Suprapubic skin (tissue), 4 donors: ENCODE results near the gene COX20. TPM values are rescaled to one million over a fixed set of nuclear protein-coding genes. Genes with fewer than 3 reads are reported as not detected.
A peak's percentile ranks its signal among the peaks of the same experiment; 100 is the strongest.

ENCODE experiments used
- DNase-seq, 2 donors: peaks; one replicate each; pipeline ENCODE4 v3.0.0-alpha.2; 2019; ENCODE audit warnings: low spot score in 2 of 2
- H3K27ac ChIP-seq: fragments of 200-600 bp; sonication (generic); one replicate; pipeline ENCODE4 v1.5.1; 2019
- H3K27me3 ChIP-seq: fragments of 200-600 bp; sonication (generic); one replicate; pipeline ENCODE4 v1.5.1; 2019
- H3K36me3 ChIP-seq: fragments of 200-600 bp; sonication (generic); one replicate; pipeline ENCODE4 v1.5.1; 2019
- H3K4me1 ChIP-seq: fragments of 200-600 bp; sonication (generic); one replicate; pipeline ENCODE4 v1.5.1; 2019
- H3K4me3 ChIP-seq: fragments of 200-600 bp; sonication (generic); one replicate; pipeline ENCODE4 v1.5.1; 2019; ENCODE audit warnings: mild to moderate bottlenecking
- H3K9me3 ChIP-seq: fragments of 200-600 bp; sonication (generic); one replicate; pipeline ENCODE4 v1.5.1; 2019
- EP300 ChIP-seq: sonication (generic); formaldehyde crosslinking; IDR thresholded peaks from one replicate; pipeline ENCODE4 v1.6.1; 2017; ENCODE audit warnings: antibody characterized with exemption
- POLR2A ChIP-seq, 2 donors: fragments of 450-650 bp; IDR thresholded peaks; one replicate each; pipeline ENCODE4 v1.6.1; 2017; ENCODE audit warnings: antibody characterized with exemption in 2 of 2, mild to moderate bottlenecking in 2 of 2, moderate library complexity in 2 of 2
- POLR2AphosphoS5 ChIP-seq, 3 donors: sonication (generic); formaldehyde crosslinking; IDR thresholded peaks; one replicate each; pipeline ENCODE4 v1.6.1; 2017; ENCODE audit warnings: antibody characterized with exemption in 3 of 3
- WGBS: methylation state at CpG from one replicate; pipeline ENCODE4 v1.1.5; 2018; 5-methylcytosine and 5-hydroxymethylcytosine counted together
- total RNA-seq, 4 donors: library from RNA; depleted of rRNA; stranded (reverse); fragments of >200 nt; gene quantifications; one replicate each; pipeline ENCODE4 v1.1.0, GENCODE V29; 2016
- TF ChIP-seq, protein P1 (sequence below), 2 donors: fragments of 200-600 bp in 1 of 2; fragments of 450-650 bp in 1 of 2; sonication (generic) in 1 of 2; IDR thresholded peaks; one replicate each; pipeline ENCODE4 v1.5.1; 2016 to 2019; ENCODE audit warnings: antibody characterized with exemption in 2 of 2, mild to moderate bottlenecking in 1 of 2, moderate library complexity in 1 of 2

COX20 gene
- total RNA-seq, 4 donors from 2014 or later: 19.4 to 30.3 (median 25.3) TPM

DNA sequence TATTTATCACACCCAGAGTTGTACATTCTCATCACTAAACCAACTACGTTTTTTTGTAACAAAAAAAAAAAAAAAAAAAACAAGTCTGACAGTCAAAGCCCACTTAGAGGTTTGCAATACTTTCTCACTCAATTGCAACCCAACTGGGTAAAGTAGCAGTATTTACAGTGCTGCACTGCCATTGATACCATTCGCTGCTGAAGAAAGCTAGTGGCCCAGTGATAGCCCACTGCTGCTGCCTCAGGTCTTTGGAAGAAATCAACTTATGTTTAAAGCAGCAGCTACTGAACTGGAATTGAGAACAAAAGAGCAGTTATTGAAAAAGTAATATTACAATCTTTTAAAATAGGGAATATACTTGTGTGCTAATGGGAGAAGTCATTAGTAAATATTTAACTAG lies 26.2 kb downstream of the COX20 start:
- DNase-seq: no peak
- H3K4me3 ChIP-seq: peak overlapping the region; percentile 98
- TF ChIP-seq, protein P1, sequence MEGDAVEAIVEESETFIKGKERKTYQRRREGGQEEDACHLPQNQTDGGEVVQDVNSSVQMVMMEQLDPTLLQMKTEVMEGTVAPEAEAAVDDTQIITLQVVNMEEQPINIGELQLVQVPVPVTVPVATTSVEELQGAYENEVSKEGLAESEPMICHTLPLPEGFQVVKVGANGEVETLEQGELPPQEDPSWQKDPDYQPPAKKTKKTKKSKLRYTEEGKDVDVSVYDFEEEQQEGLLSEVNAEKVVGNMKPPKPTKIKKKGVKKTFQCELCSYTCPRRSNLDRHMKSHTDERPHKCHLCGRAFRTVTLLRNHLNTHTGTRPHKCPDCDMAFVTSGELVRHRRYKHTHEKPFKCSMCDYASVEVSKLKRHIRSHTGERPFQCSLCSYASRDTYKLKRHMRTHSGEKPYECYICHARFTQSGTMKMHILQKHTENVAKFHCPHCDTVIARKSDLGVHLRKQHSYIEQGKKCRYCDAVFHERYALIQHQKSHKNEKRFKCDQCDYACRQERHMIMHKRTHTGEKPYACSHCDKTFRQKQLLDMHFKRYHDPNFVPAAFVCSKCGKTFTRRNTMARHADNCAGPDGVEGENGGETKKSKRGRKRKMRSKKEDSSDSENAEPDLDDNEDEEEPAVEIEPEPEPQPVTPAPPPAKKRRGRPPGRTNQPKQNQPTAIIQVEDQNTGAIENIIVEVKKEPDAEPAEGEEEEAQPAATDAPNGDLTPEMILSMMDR (IDR thresholded peaks at IDR 0.05): no peak
- no peak for TF ChIP-seq EP300
- no peak for TF ChIP-seq POLR2AphosphoS5 (IDR thresholded peaks at IDR 0.05)
- no peak for TF ChIP-seq POLR2A (IDR thresholded peaks at IDR 0.05)

DNA sequence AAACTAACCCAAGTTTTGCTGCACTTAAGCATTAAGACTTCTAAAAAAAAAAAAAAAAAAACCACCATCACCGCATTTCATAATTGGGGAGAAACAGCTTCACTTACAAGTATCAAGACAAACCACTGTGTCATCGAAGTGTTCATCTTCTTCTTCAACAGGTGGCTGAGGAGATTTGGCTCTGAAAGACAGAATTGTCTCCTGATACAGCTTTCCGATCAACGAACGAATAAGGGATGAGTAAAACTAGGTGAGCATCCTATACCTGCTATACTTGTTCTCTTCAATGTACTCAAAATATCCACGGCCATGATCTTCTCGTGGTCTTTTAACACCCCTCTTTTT lies 26.9 kb downstream of the COX20 start:
- Histone ChIP-seq H3K9me3 (no peaks in the 10 kb centered on the region), H3K36me3 (peaks cover 26% of the 10 kb centered on the region), H3K27ac (peak overlapping the region; percentile 100), H3K4me1 (peaks cover 61% of the 10 kb centered on the region), H3K4me3 (peak overlapping the region; percentile 98), H3K27me3 (no peaks in the 10 kb centered on the region)
- TF ChIP-seq POLR2A (IDR thresholded peaks at IDR 0.05): no peak
- TF ChIP-seq POLR2AphosphoS5 (IDR thresholded peaks at IDR 0.05): no peak
- TF ChIP-seq, protein P1 (IDR thresholded peaks at IDR 0.05): no peak
- no peak for TF ChIP-seq EP300
- DNase-seq: no peak
- 1% methylated on average over 7 of the region's 7 CpGs for WGBS

More for the DNA sequence above, 26.2 kb downstream of the COX20 start:
- Histone ChIP-seq H3K4me1 (peaks cover 63% of the 10 kb centered on the region), H3K36me3 (peaks cover 32% of the 10 kb centered on the region), H3K27ac (no peak overlapping the region), H3K27me3 (no peaks in the 10 kb centered on the region), H3K9me3 (no peaks in the 10 kb centered on the region)
- 3% methylated on average over 2 of the region's 2 CpGs for WGBS

DNA sequence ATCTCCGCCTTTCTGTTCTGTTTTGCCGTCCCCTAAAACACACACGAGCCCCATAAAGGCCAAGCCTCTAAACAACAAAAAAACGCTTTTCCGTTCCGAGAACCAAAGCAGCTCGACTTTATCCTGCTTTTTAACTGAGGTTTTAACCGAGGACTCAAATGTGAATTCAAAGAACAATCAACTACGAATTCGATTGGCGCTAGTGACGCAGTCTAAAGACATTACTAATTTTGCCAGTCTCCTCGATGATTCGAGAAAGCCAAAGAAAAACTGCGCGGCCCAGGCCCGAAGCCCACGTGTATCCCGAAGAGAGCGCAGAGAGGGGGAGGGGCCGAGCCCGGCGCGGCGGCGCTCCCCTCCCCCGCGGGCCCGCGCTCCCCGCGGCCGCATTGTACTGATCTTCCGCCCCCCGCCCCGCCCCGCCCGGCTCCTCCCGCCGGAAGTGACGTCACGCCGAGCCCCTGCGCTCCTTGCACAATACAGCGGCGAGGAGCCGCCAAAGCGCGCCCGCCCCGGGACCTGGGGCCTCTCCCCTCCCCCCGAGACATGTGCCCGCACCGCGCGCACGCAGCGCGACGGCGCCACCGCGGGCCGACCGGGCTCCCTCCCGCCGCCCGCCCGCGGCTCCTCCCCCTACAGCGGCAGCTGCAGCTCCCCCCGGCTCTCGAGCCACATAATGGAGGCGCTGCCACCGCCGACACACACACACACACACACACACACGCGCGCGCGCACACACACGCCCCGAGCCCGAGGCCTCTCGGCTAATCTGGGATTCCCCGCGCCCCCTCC lies 27.4 kb downstream of the COX20 start:
- peaks cover 55% of the 10 kb centered on the region for H3K4me1 ChIP-seq
- peak overlapping the region; percentile 98 for H3K4me3 ChIP-seq
- DNase-seq: peak; percentile 97 to 98
- TF ChIP-seq EP300 (no peak), POLR2A (IDR thresholded peaks at IDR 0.05) (peak in 1 of 2 donors; percentile 41), POLR2AphosphoS5 (IDR thresholded peaks at IDR 0.05) (peak in 1 of 3 donors; percentile 71)
- TF ChIP-seq, protein P1 (IDR thresholded peaks at IDR 0.05): no peak
- peaks cover 20% of the 10 kb centered on the region for H3K36me3 ChIP-seq
- H3K9me3 ChIP-seq: no peaks in the 10 kb centered on the region
- 0% methylated on average over 20 of the region's 87 CpGs for WGBS
- H3K27me3 ChIP-seq: no peaks in the 10 kb centered on the region
- peak overlapping the region; percentile 100 for H3K27ac ChIP-seq

DNA sequence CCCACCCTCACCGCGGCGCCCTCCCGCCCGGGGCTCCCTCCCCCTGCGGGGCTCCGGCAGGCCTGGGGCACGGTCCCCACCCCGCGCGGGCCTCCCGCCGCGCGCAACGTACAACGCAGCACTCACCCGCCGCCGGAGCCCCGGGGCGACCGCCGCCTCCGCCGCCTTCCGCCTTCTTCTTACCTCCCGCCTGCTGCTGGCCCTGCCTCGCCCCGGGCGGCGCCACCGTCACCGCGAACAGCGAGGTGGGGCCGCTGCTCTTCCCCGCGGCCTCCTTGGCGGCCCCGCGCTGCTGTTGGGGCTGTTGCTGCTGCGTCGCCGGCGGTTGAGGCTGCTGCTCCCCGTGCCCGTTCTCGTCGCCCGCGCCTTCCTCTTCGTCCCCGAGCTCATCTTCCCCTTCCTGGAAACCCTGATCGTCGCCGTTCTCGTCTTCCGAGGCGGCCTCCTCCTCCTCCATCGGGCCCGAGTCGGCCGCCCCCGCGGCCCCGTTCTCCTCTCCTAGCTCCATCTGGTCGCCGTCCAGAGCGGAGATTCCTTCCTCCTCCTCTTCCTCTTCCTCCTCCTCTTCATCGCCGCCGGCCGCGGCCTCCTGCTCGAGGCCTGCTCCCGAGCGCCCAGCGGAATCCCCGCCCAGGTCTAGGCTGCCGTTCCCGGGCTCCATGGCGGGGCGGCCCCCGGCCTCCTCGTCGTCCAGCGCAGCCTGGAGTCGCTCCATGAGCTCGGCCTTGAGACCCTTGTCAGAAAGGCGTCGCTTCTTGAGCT lies 28.2 kb downstream of the COX20 start:
- H3K27me3 ChIP-seq: no peaks in the 10 kb centered on the region
- H3K27ac ChIP-seq: peak overlapping the region; percentile 100
- TF ChIP-seq POLR2AphosphoS5 (IDR thresholded peaks at IDR 0.05) (peak in 1 of 3 donors; percentile 37), POLR2A (IDR thresholded peaks at IDR 0.05) (no peak), EP300 (no peak)
- no peaks in the 10 kb centered on the region for H3K9me3 ChIP-seq
- H3K4me3 ChIP-seq: peak overlapping the region; percentile 98
- DNase-seq: peak; percentile 80 to 82
- peaks cover 13% of the 10 kb centered on the region for H3K36me3 ChIP-seq
- H3K4me1 ChIP-seq: peaks cover 48% of the 10 kb centered on the region
- 1% methylated on average over 58 of the region's 92 CpGs for WGBS

DNA sequence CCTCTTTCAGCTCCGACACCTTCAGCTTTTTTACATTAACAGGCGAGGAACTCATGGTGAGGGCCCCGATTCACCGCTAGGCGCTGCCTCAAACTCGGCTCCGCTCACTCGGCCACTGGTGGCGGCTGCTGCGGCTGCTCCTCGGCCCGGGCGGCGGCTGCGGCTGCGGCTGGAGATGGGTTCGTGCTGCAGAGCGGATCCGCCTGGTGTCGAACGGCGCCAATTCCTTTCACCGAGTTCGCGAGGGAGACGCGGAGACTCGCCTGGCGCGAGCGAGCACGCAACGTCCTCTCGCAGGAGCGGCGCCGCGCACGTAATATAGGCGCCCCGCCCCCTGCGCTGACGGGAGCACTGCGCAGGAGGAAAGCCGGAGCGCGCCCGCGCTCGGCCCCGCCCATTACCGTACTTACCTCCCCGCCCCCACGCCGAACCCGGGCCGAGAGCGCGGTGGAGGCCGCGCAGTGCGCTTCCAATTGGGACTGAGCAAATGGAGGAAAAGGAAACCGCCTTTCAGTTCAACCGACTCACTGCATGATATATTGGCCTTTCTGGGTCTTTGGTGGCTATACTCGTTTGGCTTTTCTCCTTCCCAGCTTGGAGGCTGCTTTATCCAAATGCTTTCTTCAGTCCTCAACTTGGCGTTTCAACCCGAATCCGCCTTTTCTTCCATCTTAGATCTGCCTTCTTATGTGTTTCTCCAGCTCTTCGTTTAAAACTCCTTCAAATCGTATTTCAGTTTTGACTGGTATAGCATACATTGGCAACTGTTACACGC lies 29.0 kb downstream of the COX20 start, which contains the start of gene HNRNPU:
HNRNPU (minus strand) TSS at position 291 of the 775 bp plus-strand sequence; CDS start at position 55, 236 bp downstream.
- DNase-seq: peak; percentile 97
- Histone ChIP-seq H3K9me3 (no peaks in the 10 kb centered on the region), H3K27me3 (no peaks in the 10 kb centered on the region), H3K4me1 (peaks cover 40% of the 10 kb centered on the region), H3K36me3 (peaks cover 7% of the 10 kb centered on the region), H3K27ac (peak within 1 kb of the TSS; percentile 100), H3K4me3 (peak within 1 kb of the TSS; percentile 98)
- TF ChIP-seq, protein P1 (IDR thresholded peaks at IDR 0.05): no peak
- TF ChIP-seq EP300 (peak; percentile 44), POLR2A (IDR thresholded peaks at IDR 0.05) (peak; percentile 65 to 96), POLR2AphosphoS5 (IDR thresholded peaks at IDR 0.05) (peak; percentile 86 to 98 (median 87))
- WGBS: under 1% methylated on average over 64 of the region's 71 CpGs
